RWPE2 (cell line): Measurements from ENCODE around the gene SLC15A1.

Source experiments
- ATAC-seq: fragments of 200-7000 bp; cut with Tn5 transposase; 3 replicates; pipeline ENCODE4 v1.9.1; 2021; ENCODE audit warnings: low read depth
- DNase-seq: peaks from one replicate; pipeline ENCODE4 v3.0.0-alpha.2; 2020; ENCODE audit warnings: low spot score
- H3K27ac ChIP-seq: fragments of 450-650 bp; 2 replicates; pipeline ENCODE4 v1.5.1; 2017; ENCODE audit warnings: mild to moderate bottlenecking; ENCODE audit not compliant: poor library complexity, severe bottlenecking
- H3K27me3 ChIP-seq: fragments of 250-450 bp; sonication (Bioruptor Pico); 2 replicates; pipeline ENCODE4 v1.5.1; 2021; ENCODE audit warnings: mild to moderate bottlenecking, moderate library complexity; ENCODE audit not compliant: insufficient read depth, poor library complexity, severe bottlenecking
- H3K36me3 ChIP-seq: fragments of 250-450 bp; sonication (Bioruptor Pico); 2 replicates; pipeline ENCODE4 v1.5.1; 2020; ENCODE audit warnings: low read depth, mild to moderate bottlenecking, moderate library complexity
- H3K4me1 ChIP-seq: fragments of 250-450 bp; sonication (Bioruptor Pico); 2 replicates; pipeline ENCODE4 v1.5.1; 2021; ENCODE audit warnings: mild to moderate bottlenecking, moderate library complexity; ENCODE audit not compliant: insufficient read depth, poor library complexity, severe bottlenecking
- H3K4me3 ChIP-seq: fragments of 250-450 bp; sonication (Bioruptor Pico); 2 replicates; pipeline ENCODE4 v1.5.1; 2021; ENCODE audit warnings: mild to moderate bottlenecking, moderate library complexity; ENCODE audit not compliant: severe bottlenecking
- H3K9me3 ChIP-seq: fragments of 250-450 bp; sonication (Bioruptor Pico); 2 replicates; pipeline ENCODE4 v1.5.1; 2021; ENCODE audit warnings: mild to moderate bottlenecking, moderate library complexity; ENCODE audit not compliant: severe bottlenecking
- CTCF ChIP-seq: fragments of 450-650 bp; IDR thresholded peaks from one replicate; pipeline ENCODE4 v1.5.1; 2017; ENCODE audit warnings: mild to moderate bottlenecking, moderate library complexity; ENCODE audit not compliant: poor library complexity, severe bottlenecking

SLC15A1 gene

GRCh38 chr13:98778749-98779148 lies 26.3 kb upstream of the SLC15A1 start:
- ATAC-seq, result no peak
- TF ChIP-seq CTCF, result no peak

DNA sequence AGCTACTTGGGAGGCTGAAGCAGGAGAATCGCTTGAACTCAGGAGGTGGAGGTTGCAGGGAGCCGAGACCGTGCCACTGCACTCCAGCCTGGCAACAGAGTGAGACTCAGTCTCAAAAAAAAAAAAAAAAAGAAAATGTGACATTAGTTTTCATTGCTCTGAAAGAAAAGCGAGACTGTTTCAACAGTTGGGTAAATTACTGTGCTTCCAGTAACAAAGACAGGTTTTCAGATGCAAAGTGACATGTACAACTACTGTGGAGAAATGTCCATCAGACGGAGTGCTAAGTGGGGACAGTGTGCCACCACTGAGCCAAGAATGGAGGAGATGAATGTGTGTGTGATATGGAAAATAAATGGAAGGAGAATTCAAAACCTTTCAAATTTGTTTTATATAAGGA lies 24.2 kb upstream of the SLC15A1 start:
- H3K9me3 ChIP-seq, result no peaks in the 10 kb centered on the region
- no peaks in the 10 kb centered on the region for H3K27me3 ChIP-seq
- H3K4me3 ChIP-seq, result no peak overlapping the region
- no peaks in the 10 kb centered on the region for H3K36me3 ChIP-seq
- no peak for DNase-seq
- no peak overlapping the region for H3K27ac ChIP-seq
- no peak for ATAC-seq
- TF ChIP-seq CTCF, result no peak
- no peaks in the 10 kb centered on the region for H3K4me1 ChIP-seq

More at GRCh38 chr13:98778749-98779148, 26.3 kb upstream of the SLC15A1 start:
- Histone ChIP-seq H3K27me3 (no peaks in the 10 kb centered on the region), H3K36me3 (no peaks in the 10 kb centered on the region), H3K4me3 (no peak overlapping the region), H3K27ac (no peak overlapping the region), H3K4me1 (no peaks in the 10 kb centered on the region), H3K9me3 (no peaks in the 10 kb centered on the region)
- no peak for DNase-seq

GRCh38 chr13:98775844-98776598 lies 23.5 kb upstream of the SLC15A1 start:
- no peaks in the 10 kb centered on the region for H3K27me3 ChIP-seq
- H3K27ac ChIP-seq, result no peak overlapping the region

DNA sequence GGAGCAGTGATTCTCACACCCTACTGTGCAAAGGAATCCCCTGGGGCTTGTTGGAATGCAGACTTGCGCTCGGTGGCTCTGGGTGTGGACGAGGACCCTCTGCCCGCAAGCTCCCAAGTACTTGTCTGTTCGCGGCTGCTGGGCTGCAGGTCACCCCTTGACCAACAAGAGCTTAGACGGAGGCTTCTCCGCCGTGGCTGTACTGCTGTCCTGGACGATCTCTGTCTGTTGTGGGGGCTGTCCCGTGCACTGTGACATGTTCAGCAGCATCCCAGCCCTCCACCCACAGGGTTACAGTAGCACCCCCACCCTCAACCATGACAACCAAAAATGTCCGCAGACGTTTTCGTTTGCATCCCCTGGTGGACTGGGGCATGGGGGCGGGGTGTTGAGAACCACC lies 22.9 kb upstream of the SLC15A1 start:
- no peak for TF ChIP-seq CTCF
- Histone ChIP-seq H3K36me3 (no peaks in the 10 kb centered on the region), H3K4me3 (no peak overlapping the region), H3K4me1 (no peaks in the 10 kb centered on the region), H3K27me3 (no peaks in the 10 kb centered on the region), H3K9me3 (no peaks in the 10 kb centered on the region), H3K27ac (no peak overlapping the region)
- DNase-seq (no peak), ATAC-seq (no peak)

More at GRCh38 chr13:98775844-98776598, 23.5 kb upstream of the SLC15A1 start:
- TF ChIP-seq CTCF, result no peak
- Histone ChIP-seq H3K4me3 (no peak overlapping the region), H3K4me1 (no peaks in the 10 kb centered on the region), H3K9me3 (no peaks in the 10 kb centered on the region), H3K36me3 (no peaks in the 10 kb centered on the region)
- ATAC-seq (peak; percentile 100), DNase-seq (peak; percentile 84)

DNA sequence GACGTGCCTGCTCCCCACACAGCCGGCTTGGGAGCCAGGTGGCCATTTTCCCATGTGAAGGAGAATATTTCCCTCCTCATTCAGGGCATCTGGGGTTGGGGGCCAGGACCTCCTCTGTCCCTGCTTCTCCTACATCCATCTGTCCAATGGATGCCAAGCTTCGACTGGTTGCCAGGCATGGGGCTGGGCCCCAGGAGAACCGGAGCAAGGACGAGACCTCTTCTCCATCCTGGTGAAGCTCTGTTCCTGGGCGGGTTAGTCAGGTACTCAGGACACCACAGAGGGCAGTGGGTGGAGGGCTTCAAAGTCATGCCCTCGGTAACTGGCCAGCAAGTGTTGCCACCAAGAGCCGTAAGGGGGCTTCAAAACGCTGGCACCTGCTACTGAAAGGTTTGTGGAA lies 22.3 kb upstream of the SLC15A1 start:
- no peaks in the 10 kb centered on the region for H3K9me3 ChIP-seq
- H3K36me3 ChIP-seq, result no peaks in the 10 kb centered on the region
- H3K4me1 ChIP-seq, result no peaks in the 10 kb centered on the region
- DNase-seq, result no peak
- TF ChIP-seq CTCF, result no peak
- ATAC-seq, result no peak
- H3K27me3 ChIP-seq, result no peaks in the 10 kb centered on the region
- H3K4me3 ChIP-seq, result no peak overlapping the region
- H3K27ac ChIP-seq, result no peak overlapping the region
